HEK293T (cell line): ENCODE results near the gene ADM5.

Experiments used
- CTCF ChIA-PET: fragments of 350-600 bp; formaldehyde crosslinking; extraction: SDS; loops from one replicate; lab custom pipeline; 2021; ENCODE audit warnings: antibody characterized with exemption, inconsistent platforms; lab: Yijun Ruan, JAX
- POLR2A ChIA-PET: fragments of 350-600 bp; formaldehyde crosslinking; extraction: SDS; loops from one replicate; lab custom pipeline; 2020; ENCODE audit warnings: antibody characterized with exemption, inconsistent platforms; lab: Yijun Ruan, JAX
- DNase-seq: peaks from one replicate; pipeline ENCODE4 v3.0.0; 2012; ENCODE audit warnings: mixed read lengths; ENCODE audit errors: extremely low spot score
- ARNT ChIP-seq: fragments of 450-650 bp; IDR thresholded peaks from 2 replicates; pipeline ENCODE4 v1.6.1; 2017; ENCODE audit warnings: mild to moderate bottlenecking
- BHLHE40 ChIP-seq: fragments of 450-650 bp; IDR thresholded peaks from 2 replicates; pipeline ENCODE4 v1.6.1; 2016; ENCODE audit warnings: mild to moderate bottlenecking, moderate library complexity, borderline replicate concordance
- CTBP1 ChIP-seq: fragments of 450-650 bp; IDR thresholded peaks from 2 replicates; pipeline ENCODE4 v1.6.1; 2016; ENCODE audit warnings: borderline replicate concordance
- ELF4 ChIP-seq: fragments of 450-650 bp; IDR thresholded peaks from 2 replicates; pipeline ENCODE4 v1.6.1; 2017; ENCODE audit warnings: antibody characterized with exemption
- FOXA1 ChIP-seq: fragments of 450-650 bp; IDR thresholded peaks from 2 replicates; pipeline ENCODE4 v1.6.1; 2016; ENCODE audit warnings: mild to moderate bottlenecking
- FOXK2 ChIP-seq: fragments of 450-650 bp; IDR thresholded peaks from 2 replicates; pipeline ENCODE4 v1.6.1; 2016; ENCODE audit warnings: mild to moderate bottlenecking
- FOXM1 ChIP-seq: fragments of 450-650 bp; IDR thresholded peaks from 2 replicates; pipeline ENCODE4 v1.6.1; 2017; ENCODE audit warnings: mild to moderate bottlenecking, borderline replicate concordance
- HDGF ChIP-seq: fragments of 450-650 bp; IDR thresholded peaks from 2 replicates; pipeline ENCODE4 v1.6.1; 2017; ENCODE audit warnings: antibody characterized with exemption, borderline replicate concordance
- L3MBTL2 ChIP-seq: fragments of 450-650 bp; conservative IDR thresholded peaks from 2 replicates; pipeline ENCODE4 v1.6.1; 2016; ENCODE audit warnings: mild to moderate bottlenecking
- LEF1 ChIP-seq: fragments of 450-650 bp; IDR thresholded peaks from 2 replicates; pipeline ENCODE4 v1.6.1; 2017; ENCODE audit warnings: mild to moderate bottlenecking, borderline replicate concordance
- NFRKB ChIP-seq: fragments of 450-650 bp; IDR thresholded peaks from 2 replicates; pipeline ENCODE4 v1.6.1; 2016; ENCODE audit warnings: mild to moderate bottlenecking, moderate library complexity
- PKNOX1 ChIP-seq: fragments of 450-650 bp; IDR thresholded peaks from 2 replicates; pipeline ENCODE4 v1.6.1; 2016
- SP1 ChIP-seq: fragments of 450-650 bp; IDR thresholded peaks from 2 replicates; pipeline ENCODE4 v1.6.1; 2017
- SUZ12 ChIP-seq: fragments of 450-650 bp; IDR thresholded peaks from 2 replicates; pipeline ENCODE4 v1.6.1; 2016; ENCODE audit warnings: mild to moderate bottlenecking
- TARDBP ChIP-seq: fragments of 450-650 bp; IDR thresholded peaks from 2 replicates; pipeline ENCODE4 v1.6.1; 2016
- ZNF384 ChIP-seq: fragments of 450-650 bp; IDR thresholded peaks from 2 replicates; pipeline ENCODE4 v1.6.1; 2016

Gene ADM5

DNA sequence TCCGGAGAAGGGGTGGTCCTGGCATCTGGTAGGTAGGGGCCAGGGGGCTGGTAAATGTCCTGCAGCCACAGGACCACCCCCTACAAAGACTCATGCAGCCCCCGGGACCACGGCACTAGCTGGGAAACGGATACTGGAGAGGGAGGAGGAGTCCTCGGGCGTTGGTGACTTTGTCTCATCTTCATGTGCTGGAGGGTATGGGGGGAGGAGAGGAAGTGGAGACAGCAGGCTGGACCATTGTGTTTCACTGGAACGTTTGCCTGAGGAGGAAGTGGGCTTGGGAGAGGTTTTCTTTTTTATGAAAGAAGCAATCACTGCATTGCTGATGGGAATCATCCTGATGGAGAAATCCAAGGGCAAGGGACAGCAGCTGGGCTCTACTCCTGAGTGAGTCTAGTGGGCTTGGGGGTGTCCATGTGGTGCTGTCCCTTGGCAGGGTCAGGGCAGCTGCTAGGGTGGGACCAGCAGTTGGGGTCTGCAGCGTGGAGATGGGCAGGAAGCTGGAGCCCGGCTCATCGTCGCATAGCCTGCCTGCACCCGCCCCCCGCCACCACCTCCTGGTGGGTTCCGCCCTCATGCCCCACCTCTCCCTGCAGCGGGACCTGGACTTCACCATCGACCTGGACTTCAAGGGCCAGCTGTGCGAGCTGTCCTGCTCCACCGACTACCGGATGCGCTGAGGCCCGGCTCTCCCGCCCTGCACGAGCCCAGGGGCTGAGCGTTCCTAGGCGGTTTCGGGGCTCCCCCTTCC, 1.7 kb upstream of the ADM5 start:
- no peak for TF ChIP-seq NFRKB
- TF ChIP-seq SUZ12, result no peak
- no peak for TF ChIP-seq CTBP1
- TF ChIP-seq ELF4, result no peak
- TF ChIP-seq LEF1, result no peak
- TF ChIP-seq BHLHE40, result no peak
- no peak for TF ChIP-seq FOXM1
- no peak for TF ChIP-seq FOXK2
- TF ChIP-seq ARNT, result no peak
- no peak for TF ChIP-seq ZNF384
- TF ChIP-seq HDGF, result no peak
- TF ChIP-seq FOXA1, result no peak
- ChIA-PET POLR2A (no interaction called here), CTCF (no interaction called here)
- no peak for DNase-seq

DNA sequence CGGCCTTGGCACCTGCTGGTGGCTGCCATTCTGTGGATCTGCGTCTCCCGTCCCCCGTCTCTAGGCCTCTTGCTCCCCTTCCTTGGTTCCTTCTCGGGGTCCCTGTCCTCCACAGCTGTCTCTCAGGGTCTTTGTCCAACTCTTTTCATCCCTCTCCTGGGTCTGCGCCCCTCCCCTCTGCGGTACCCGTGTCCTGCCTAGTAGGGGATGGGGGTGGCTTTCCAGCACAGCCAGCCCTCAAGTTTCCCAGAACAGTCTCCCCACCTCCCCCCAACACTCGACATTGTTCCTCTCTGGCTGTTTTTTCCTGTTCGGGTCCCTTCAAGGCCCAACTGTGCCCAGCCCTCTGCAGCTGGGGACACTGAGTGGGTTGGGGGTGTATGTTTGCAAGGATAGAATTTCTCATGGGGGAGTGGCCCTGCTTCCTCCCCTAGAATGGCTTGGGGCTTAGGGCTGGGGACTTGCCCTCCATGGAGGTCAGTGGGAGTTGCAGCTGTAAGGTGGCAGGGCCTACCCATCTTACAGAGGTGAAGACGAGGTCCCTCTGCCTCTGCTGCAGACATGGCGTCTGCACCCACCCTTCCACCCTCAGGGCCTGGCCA, 762 bp upstream of the ADM5 start:
- ChIA-PET CTCF (interaction anchor here (0.6 kb wide), 1 partner anchor 9 kb away, joined by 3 read pairs; no protein-coding TSS in a partner anchor), POLR2A (interaction anchor here (1.0 kb wide), 1 partner anchor 29 kb away, joined by 4 read pairs; no protein-coding TSS in a partner anchor)

DNA sequence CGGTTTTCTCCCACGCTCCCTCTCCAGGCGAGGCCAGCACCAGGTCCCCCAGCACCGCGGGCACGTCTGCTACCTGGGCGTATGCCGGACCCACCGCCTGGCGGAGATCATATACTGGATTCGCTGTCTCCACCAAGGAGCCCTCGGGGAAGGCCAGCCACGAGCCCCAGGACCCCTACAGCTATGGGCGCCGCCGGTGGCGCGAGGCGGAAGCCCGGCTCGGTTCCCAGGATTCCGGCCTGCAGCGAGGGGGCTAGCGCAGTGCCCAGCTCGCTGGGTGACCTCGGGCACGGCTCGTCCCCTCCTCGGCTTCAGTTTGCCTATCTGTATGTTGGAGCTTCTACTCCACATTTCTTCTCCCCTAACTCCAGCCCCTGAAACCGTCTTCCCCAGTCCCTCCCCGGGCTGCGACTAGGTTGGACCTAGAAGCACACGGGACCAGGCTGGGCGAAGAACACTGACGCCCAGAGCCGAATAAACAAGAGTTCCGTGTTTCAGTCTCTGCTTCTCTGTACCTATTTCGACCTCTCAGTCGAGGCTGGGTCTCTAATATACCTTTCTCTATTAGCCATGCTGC, 773 bp downstream of the ADM5 start:
- no peak for DNase-seq
- TF ChIP-seq PKNOX1 (no peak), TARDBP (no peak), BHLHE40 (no peak), HDGF (no peak), SP1 (no peak), FOXM1 (no peak), ZNF384 (no peak), L3MBTL2 (no peak), ARNT (no peak), FOXA1 (no peak), CTBP1 (no peak), FOXK2 (no peak), ELF4 (no peak), NFRKB (no peak), SUZ12 (no peak), LEF1 (no peak)
- ChIA-PET POLR2A (interaction anchor here (1.0 kb wide), 1 partner anchor 27 kb away, joined by 4 read pairs; no protein-coding TSS in a partner anchor), CTCF (interaction anchor here (0.7 kb wide), 1 partner anchor 14 kb away, joined by 4 read pairs; no protein-coding TSS in a partner anchor)

More for the DNA sequence above, 762 bp upstream of the ADM5 start:
- no peak for TF ChIP-seq FOXM1
- DNase-seq, result no peak

DNA sequence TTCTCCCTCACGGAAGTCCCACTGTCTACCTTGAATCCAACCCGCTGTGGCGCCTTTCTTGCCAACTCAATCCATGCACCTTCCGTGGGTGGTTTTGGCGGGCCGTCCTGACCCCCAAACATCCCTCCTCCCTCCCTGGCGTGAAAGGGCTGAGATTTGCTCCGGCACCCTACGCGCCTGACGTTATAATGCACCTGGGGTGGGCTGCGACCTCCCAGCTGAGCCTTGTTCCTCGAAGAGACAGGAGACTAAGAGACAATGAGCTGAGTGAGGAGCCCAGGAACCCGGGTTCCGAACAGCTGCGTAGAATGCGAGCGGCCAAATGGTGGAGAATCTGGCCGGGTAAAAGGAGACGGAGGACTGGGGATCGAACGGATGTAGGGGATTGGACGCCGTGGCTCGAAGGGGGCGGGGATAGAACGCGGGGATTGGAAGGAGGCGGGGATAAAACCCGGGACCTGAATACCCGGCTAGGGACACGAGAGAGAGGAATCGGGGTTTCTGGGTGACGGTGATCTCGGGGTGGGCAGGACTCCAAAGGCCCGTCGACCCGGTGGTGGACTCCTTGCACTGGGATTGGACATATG, 1.4 kb downstream of the ADM5 start, which contains the start of gene CPT1C:
Gene CPT1C, plus strand, starts transcription at position 461 of the 587 bp plus-strand sequence. CDS start 1,137 bp downstream, outside the sequence.
- POLR2A ChIA-PET, result no interaction called here
- CTCF ChIA-PET, result no interaction called here
- DNase-seq, result no peak
- no peak for TF ChIP-seq LEF1
- TF ChIP-seq CTBP1, result no peak
- TF ChIP-seq NFRKB, result no peak
- no peak for TF ChIP-seq FOXK2
- TF ChIP-seq FOXA1, result no peak
- TF ChIP-seq ZNF384, result no peak
- no peak for TF ChIP-seq L3MBTL2
- TF ChIP-seq ARNT, result no peak
- no peak for TF ChIP-seq ELF4

DNA sequence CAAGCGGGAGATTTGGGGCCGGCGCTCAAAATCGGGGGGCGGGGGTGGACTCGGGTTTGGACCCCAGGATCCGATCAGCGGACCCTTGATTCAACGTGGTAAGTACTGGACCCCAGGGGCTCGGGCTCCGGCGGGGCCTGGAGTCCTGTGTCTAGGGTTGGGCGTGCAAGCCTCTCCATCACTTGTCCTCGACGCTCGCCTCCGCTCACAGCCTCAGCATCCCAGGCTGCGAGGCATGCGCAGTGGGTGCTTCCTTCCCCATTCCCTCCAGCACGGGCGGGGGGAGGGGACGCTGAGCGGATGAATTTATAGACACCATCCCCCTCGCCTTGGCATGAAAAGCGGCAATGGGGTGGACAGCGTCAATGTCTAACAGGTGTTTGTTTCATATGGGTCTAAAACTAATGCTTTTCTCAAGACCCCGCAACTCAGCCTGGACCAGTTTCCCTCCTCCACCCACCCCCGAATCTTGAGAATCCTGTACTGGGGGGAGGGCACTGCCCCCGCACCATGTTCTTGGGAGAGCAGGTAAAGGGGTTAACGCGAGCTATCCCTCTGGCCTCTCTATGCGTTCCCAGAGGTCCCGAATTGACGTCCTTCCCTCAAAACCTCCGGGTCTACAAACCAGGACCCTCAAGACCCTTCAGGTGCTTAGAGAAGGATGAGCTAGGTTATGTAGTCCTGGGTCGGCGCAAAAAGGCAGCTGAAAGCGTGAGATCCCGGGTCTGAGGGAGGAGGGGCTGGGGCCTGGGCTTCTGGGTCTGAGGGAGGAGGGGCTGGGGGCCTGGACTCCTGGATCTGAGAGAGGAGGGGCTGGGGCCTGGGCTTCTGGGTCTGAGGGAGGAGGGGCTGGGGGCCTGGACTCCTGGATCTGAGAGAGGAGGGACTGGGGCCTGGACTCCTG, 2.1 kb downstream of the ADM5 start:
- CTCF ChIA-PET, result no interaction called here

More for the DNA sequence above, 2.1 kb downstream of the ADM5 start:
- TF ChIP-seq SP1 (no peak), NFRKB (no peak), BHLHE40 (no peak), LEF1 (no peak), FOXA1 (no peak), ZNF384 (no peak), ELF4 (no peak), SUZ12 (no peak), HDGF (no peak), ARNT (no peak), PKNOX1 (no peak), L3MBTL2 (no peak), FOXK2 (no peak), FOXM1 (no peak), CTBP1 (no peak)
- POLR2A ChIA-PET, result no interaction called here
- no peak for DNase-seq
